ENCODE measurements around the gene ASB1.

ASB1 gene

GRCh38 chr2:238475566-238475965 lies 48.8 kb downstream of the ASB1 start:
- no peak overlapping the region for H3K9ac ChIP-seq (ENCODE audit: low read length)
- no peaks in the 10 kb centered on the region for H3K36me3 ChIP-seq (ENCODE audit: insufficient read depth, low read length)
- no peaks in the 10 kb centered on the region for H3K4me1 ChIP-seq (ENCODE audit: insufficient read depth, low read length, severe bottlenecking)
- no peaks in the 10 kb centered on the region for H3K79me2 ChIP-seq (ENCODE audit: insufficient read depth, low read length)
- H3K4me2 ChIP-seq (ENCODE audit: low read length) = no peak overlapping the region
- H2AFZ ChIP-seq (ENCODE audit: low read length) = no peak overlapping the region
- no peak overlapping the region for H3K4me3 ChIP-seq (ENCODE audit: low read depth, low read length, poor library complexity, severe bottlenecking)
- no peaks in the 10 kb centered on the region for H3K9me2 ChIP-seq (ENCODE audit: low read depth, low read length)
- H3K9me3 ChIP-seq (ENCODE audit: low read length) = peaks cover 11% of the 10 kb centered on the region
- no peaks in the 10 kb centered on the region; the same call in 1 of the 2 replicates for H3K27me3 ChIP-seq (ENCODE audit: insufficient read depth, low read length)
- no peaks in the 10 kb centered on the region for H3F3A ChIP-seq (ENCODE audit: insufficient read depth, low read length)
- no peaks in the 10 kb centered on the region for H4K20me1 ChIP-seq (ENCODE audit: insufficient read depth, low read length)
- TF ChIP-seq CTCF (IDR thresholded peaks at IDR 0.05; ENCODE audit: low read length) = no peak
- TF ChIP-seq EZH2 (IDR thresholded peaks at IDR 0.05; ENCODE audit: borderline replicate concordance, low read length) = no peak
- H3K27ac ChIP-seq (ENCODE audit: low read depth, low read length, poor library complexity, severe bottlenecking) = no peak overlapping the region

- no peak overlapping the region for H3K27ac ChIP-seq (ENCODE audit: low read depth, low read length, poor library complexity, severe bottlenecking)
- H3F3A ChIP-seq (ENCODE audit: insufficient read depth, low read length) = no peaks in the 10 kb centered on the region
- no peak overlapping the region for H3K4me2 ChIP-seq (ENCODE audit: low read length)
- H3K27me3 ChIP-seq (ENCODE audit: insufficient read depth, low read length) = no peaks in the 10 kb centered on the region; the same call in 1 of the 2 replicates
- TF ChIP-seq EZH2 (IDR thresholded peaks at IDR 0.05; ENCODE audit: borderline replicate concordance, low read length) (no peak), CTCF (IDR thresholded peaks at IDR 0.05; ENCODE audit: low read length) (no peak)
- no peaks in the 10 kb centered on the region for H3K36me3 ChIP-seq (ENCODE audit: insufficient read depth, low read length)
- H3K4me3 ChIP-seq (ENCODE audit: low read depth, low read length, poor library complexity, severe bottlenecking) = no peak overlapping the region
- H3K9ac ChIP-seq (ENCODE audit: low read length) = no peak overlapping the region
- H3K9me2 ChIP-seq (ENCODE audit: low read depth, low read length) = no peaks in the 10 kb centered on the region
- H4K20me1 ChIP-seq (ENCODE audit: insufficient read depth, low read length) = no peaks in the 10 kb centered on the region
- H2AFZ ChIP-seq (ENCODE audit: low read length) = no peak overlapping the region
- peaks cover 11% of the 10 kb centered on the region for H3K9me3 ChIP-seq (ENCODE audit: low read length)
- H3K79me2 ChIP-seq (ENCODE audit: insufficient read depth, low read length) = no peaks in the 10 kb centered on the region
- no peaks in the 10 kb centered on the region for H3K4me1 ChIP-seq (ENCODE audit: insufficient read depth, low read length, severe bottlenecking)
Observed at GRCh38 chr2:238476258-238476657, 49.5 kb downstream of the ASB1 start.

GRCh38 chr2:238478216-238478615 lies 51.5 kb downstream of the ASB1 start:
- Histone ChIP-seq H3K9ac (ENCODE audit: low read length) (no peak overlapping the region), H3K4me2 (ENCODE audit: low read length) (no peak overlapping the region), H3K79me2 (ENCODE audit: insufficient read depth, low read length) (no peaks in the 10 kb centered on the region), H4K20me1 (ENCODE audit: insufficient read depth, low read length) (no peaks in the 10 kb centered on the region), H3K9me3 (ENCODE audit: low read length) (peaks cover 5% of the 10 kb centered on the region), H3K27ac (ENCODE audit: low read depth, low read length, poor library complexity, severe bottlenecking) (no peak overlapping the region), H3K9me2 (ENCODE audit: low read depth, low read length) (no peaks in the 10 kb centered on the region), H3K36me3 (ENCODE audit: insufficient read depth, low read length) (no peaks in the 10 kb centered on the region), H3K4me1 (ENCODE audit: insufficient read depth, low read length, severe bottlenecking) (no peaks in the 10 kb centered on the region), H3F3A (ENCODE audit: insufficient read depth, low read length) (no peaks in the 10 kb centered on the region), H2AFZ (ENCODE audit: low read length) (no peak overlapping the region), H3K4me3 (ENCODE audit: low read depth, low read length, poor library complexity, severe bottlenecking) (no peak overlapping the region), H3K27me3 (ENCODE audit: insufficient read depth, low read length) (no peaks in the 10 kb centered on the region; the same call in 1 of the 2 replicates)
- TF ChIP-seq CTCF (IDR thresholded peaks at IDR 0.05; ENCODE audit: low read length) (no peak), EZH2 (IDR thresholded peaks at IDR 0.05; ENCODE audit: borderline replicate concordance, low read length) (no peak)

All from OCI-LY1 (cell line).